HepG2 (cell line): Measurements from ENCODE around the gene ITGB7. TPM values are rescaled to one million over a fixed set of nuclear protein-coding genes. Genes with fewer than 3 reads are reported as not detected.
A peak's percentile ranks its signal among the peaks of the same experiment; 100 is the strongest.

Experiments
- ARNT ChIP-seq: fragments of 450-650 bp; IDR thresholded peaks from 2 replicates; pipeline ENCODE4 v1.6.1; 2017
- IKZF1 ChIP-seq: fragments of 450-650 bp; IDR thresholded peaks from 2 replicates; pipeline ENCODE4 v1.7.1; 2016
- KLF13 ChIP-seq: sonication (generic); formaldehyde crosslinking; IDR thresholded peaks from 2 replicates; pipeline ENCODE4 v1.4.0; 2020; ENCODE audit warnings: mild to moderate bottlenecking, missing genetic modification reagents
- PHF21A ChIP-seq: sonication (generic); formaldehyde crosslinking; IDR thresholded peaks from 2 replicates; pipeline ENCODE4 v1.5.0; 2020; ENCODE audit warnings: mild to moderate bottlenecking, missing genetic modification reagents
- RCOR2 ChIP-seq: IDR thresholded peaks from 2 replicates; pipeline ENCODE4 v1.6.1; 2016; ENCODE audit warnings: missing biosample characterization, missing genetic modification reagents
- SAFB2 ChIP-seq: sonication (generic); formaldehyde crosslinking; IDR thresholded peaks from 2 replicates; pipeline ENCODE4 v1.5.1; 2020; ENCODE audit warnings: missing genetic modification reagents, low read depth, mild to moderate bottlenecking, borderline replicate concordance
- SOX6 ChIP-seq, 2 experiments: fragments of 450-650 bp in 1 of 2; sonication (generic) in 1 of 2; formaldehyde crosslinking in 1 of 2; IDR thresholded peaks; 2 replicates each; pipeline versions ENCODE4 v1.4.0 to v1.6.1; 2017 to 2020; ENCODE audit warnings: antibody characterized with exemption in 1 of 2, mild to moderate bottlenecking in 1 of 2, missing genetic modification reagents in 1 of 2
- SPEN ChIP-seq: sonication (generic); formaldehyde crosslinking; IDR thresholded peaks from 2 replicates; pipeline ENCODE4 v1.5.1; 2020; ENCODE audit warnings: low read depth, mild to moderate bottlenecking, missing genetic modification reagents
- ZBTB42 ChIP-seq: sonication (generic); formaldehyde crosslinking; IDR thresholded peaks from 2 replicates; pipeline ENCODE4 v1.5.0; 2020; ENCODE audit warnings: mild to moderate bottlenecking, missing genetic modification reagents
- ZNF7 ChIP-seq: IDR thresholded peaks from 2 replicates; pipeline ENCODE4 v1.6.1; 2016; ENCODE audit warnings: missing biosample characterization, missing genetic modification reagents
- ZNF747 ChIP-seq: sonication (generic); formaldehyde crosslinking; IDR thresholded peaks from 2 replicates; pipeline ENCODE4 v1.8.1; 2023; ENCODE audit warnings: missing genetic modification reagents, mild to moderate bottlenecking, borderline replicate concordance
- ZNF761 ChIP-seq: sonication (generic); formaldehyde crosslinking; conservative IDR thresholded peaks from 2 replicates; pipeline ENCODE4 v1.4.0; 2020; ENCODE audit warnings: mild to moderate bottlenecking, missing genetic modification reagents
- polyA plus RNA-seq, 8 experiments: library from polyadenylated mRNA; depleted of rRNA in 3 of 8; stranded (reverse) in 7 of 8; unstranded in 1 of 8; fragments of >200 nt; fragmentation: Illumina TruSeq in 4 of 8; extraction: Trizol in 4 of 8; gene quantifications; 2 replicates each; pipeline versions ENCODE4 v1.2.1 to v1.2.3, GENCODE V29; 2011 to 2016; ENCODE audit warnings: low read depth in 4 of 8, missing spikeins in 1 of 8, mixed read lengths in 1 of 8; ENCODE audit not compliant: insufficient read depth in 1 of 8
- total RNA-seq, 5 experiments: library from RNA; depleted of rRNA; stranded (reverse); fragments of >200 nt; fragmentation: Illumina TruSeq; extraction: Trizol; gene quantifications; 2 replicates each; pipeline ENCODE4 v1.2.3, GENCODE V29; 2016; ENCODE audit warnings: low read depth in 1 of 5
- TF ChIP-seq, protein P1 (sequence below): sonication (generic); formaldehyde crosslinking; IDR thresholded peaks from 2 replicates; pipeline ENCODE4 v1.4.0; 2020; ENCODE audit warnings: mild to moderate bottlenecking, missing genetic modification reagents, borderline replicate concordance
- TF ChIP-seq, protein P2 (sequence below): IDR thresholded peaks from 2 replicates; pipeline ENCODE4 v1.6.1; 2012; ENCODE audit warnings: low read depth, low read length, improper control_type of control experiment
- TF ChIP-seq, protein P3 (sequence below): sonication (generic); formaldehyde crosslinking; conservative IDR thresholded peaks from 2 replicates; pipeline ENCODE4 v1.4.0; 2020; ENCODE audit warnings: mild to moderate bottlenecking, missing genetic modification reagents, moderate library complexity

ITGB7 gene
- total and polyA plus RNA-seq, 2 of the 13 experiments (the other 11 are each of a cell fraction or from before 2014, with no cell fraction given) = 0.16 to 0.18 TPM

DNA sequence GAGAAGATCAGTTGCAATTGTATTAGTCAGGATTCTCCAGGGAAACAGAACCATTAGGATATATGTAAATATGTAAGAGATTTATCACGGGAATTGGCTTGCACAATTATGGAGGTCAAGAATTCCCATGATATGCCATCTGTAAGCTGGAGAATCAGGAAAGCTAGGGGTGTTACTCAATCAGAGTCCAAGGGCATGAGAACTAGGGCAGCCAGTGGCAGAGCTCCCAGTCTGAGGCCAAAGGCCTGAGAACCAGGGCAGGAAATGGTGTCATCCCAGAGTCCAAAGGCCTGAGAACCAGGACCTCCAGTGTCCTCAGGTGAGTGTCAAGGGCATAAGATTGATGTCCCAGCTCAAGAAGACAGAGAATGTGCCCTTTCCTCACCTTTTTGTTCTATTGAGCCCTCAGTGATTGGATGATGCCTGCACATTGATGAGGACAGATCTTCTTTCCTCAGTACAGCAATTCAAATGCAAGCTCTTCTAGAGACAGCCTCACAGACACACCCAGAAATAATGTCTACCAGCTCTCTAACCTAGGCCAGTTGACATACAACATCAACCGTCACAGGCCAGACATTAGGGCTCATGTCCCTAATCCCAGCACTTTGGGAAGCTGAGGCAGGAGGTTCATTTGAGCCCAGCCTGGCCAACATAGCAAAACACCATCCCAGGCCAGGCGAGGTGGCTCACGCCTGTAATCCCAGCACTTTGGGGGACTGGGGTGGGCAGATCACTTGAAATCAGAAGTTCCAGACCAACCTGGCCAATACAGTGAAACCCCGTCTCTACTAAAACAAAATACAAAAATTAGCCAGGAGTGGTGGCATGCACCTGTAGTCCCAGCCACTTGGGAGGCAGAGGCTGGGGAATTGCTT lies 61.4 kb downstream of the ITGB7 start (continued):
- peak; percentile 56; the same call in 1 of the 2 replicates for TF ChIP-seq ZNF747 (CRISPR knock-in tag)
- TF ChIP-seq ZNF761 (CRISPR knock-in tag) = no peak
- TF ChIP-seq SOX6 (IDR thresholded peaks at IDR 0.05) = no peak
- TF ChIP-seq SOX6 (CRISPR knock-in tag; IDR thresholded peaks at IDR 0.05) = peak; percentile 74
- no peak for TF ChIP-seq KLF13 (CRISPR knock-in tag)
- TF ChIP-seq ZBTB42 (CRISPR knock-in tag) = no peak
- TF ChIP-seq ZNF7 (CRISPR knock-in tag) = no peak
- peak; percentile 20; the same call in 1 of the 2 replicates for TF ChIP-seq PHF21A (CRISPR knock-in tag)
- TF ChIP-seq SPEN (CRISPR knock-in tag) = peak; percentile 100; the same call in 1 of the 2 replicates
- TF ChIP-seq, protein P1, sequence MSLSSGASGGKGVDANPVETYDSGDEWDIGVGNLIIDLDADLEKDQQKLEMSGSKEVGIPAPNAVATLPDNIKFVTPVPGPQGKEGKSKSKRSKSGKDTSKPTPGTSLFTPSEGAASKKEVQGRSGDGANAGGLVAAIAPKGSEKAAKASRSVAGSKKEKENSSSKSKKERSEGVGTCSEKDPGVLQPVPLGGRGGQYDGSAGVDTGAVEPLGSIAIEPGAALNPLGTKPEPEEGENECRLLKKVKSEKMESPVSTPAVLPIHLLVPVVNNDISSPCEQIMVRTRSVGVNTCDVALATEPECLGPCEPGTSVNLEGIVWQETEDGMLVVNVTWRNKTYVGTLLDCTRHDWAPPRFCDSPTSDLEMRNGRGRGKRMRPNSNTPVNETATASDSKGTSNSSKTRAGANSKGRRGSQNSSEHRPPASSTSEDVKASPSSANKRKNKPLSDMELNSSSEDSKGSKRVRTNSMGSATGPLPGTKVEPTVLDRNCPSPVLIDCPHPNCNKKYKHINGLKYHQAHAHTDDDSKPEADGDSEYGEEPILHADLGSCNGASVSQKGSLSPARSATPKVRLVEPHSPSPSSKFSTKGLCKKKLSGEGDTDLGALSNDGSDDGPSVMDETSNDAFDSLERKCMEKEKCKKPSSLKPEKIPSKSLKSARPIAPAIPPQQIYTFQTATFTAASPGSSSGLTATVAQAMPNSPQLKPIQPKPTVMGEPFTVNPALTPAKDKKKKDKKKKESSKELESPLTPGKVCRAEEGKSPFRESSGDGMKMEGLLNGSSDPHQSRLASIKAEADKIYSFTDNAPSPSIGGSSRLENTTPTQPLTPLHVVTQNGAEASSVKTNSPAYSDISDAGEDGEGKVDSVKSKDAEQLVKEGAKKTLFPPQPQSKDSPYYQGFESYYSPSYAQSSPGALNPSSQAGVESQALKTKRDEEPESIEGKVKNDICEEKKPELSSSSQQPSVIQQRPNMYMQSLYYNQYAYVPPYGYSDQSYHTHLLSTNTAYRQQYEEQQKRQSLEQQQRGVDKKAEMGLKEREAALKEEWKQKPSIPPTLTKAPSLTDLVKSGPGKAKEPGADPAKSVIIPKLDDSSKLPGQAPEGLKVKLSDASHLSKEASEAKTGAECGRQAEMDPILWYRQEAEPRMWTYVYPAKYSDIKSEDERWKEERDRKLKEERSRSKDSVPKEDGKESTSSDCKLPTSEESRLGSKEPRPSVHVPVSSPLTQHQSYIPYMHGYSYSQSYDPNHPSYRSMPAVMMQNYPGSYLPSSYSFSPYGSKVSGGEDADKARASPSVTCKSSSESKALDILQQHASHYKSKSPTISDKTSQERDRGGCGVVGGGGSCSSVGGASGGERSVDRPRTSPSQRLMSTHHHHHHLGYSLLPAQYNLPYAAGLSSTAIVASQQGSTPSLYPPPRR (CRISPR knock-in tag) = peak; percentile 61; the same call in 1 of the 2 replicates
- no peak for TF ChIP-seq ARNT
- TF ChIP-seq, protein P2, sequence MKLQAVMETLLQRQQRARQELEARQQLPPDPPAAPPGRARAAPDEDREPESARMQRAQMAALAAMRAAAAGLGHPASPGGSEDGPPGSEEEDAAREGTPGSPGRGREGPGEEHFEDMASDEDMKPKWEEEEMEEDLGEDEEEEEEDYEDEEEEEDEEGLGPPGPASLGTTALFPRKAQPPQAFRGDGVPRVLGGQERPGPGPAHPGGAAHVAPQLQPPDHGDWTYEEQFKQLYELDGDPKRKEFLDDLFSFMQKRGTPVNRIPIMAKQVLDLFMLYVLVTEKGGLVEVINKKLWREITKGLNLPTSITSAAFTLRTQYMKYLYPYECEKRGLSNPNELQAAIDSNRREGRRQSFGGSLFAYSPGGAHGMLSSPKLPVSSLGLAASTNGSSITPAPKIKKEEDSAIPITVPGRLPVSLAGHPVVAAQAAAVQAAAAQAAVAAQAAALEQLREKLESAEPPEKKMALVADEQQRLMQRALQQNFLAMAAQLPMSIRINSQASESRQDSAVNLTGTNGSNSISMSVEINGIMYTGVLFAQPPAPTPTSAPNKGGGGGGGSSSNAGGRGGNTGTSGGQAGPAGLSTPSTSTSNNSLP = peak; percentile 74
- TF ChIP-seq, protein P3, sequence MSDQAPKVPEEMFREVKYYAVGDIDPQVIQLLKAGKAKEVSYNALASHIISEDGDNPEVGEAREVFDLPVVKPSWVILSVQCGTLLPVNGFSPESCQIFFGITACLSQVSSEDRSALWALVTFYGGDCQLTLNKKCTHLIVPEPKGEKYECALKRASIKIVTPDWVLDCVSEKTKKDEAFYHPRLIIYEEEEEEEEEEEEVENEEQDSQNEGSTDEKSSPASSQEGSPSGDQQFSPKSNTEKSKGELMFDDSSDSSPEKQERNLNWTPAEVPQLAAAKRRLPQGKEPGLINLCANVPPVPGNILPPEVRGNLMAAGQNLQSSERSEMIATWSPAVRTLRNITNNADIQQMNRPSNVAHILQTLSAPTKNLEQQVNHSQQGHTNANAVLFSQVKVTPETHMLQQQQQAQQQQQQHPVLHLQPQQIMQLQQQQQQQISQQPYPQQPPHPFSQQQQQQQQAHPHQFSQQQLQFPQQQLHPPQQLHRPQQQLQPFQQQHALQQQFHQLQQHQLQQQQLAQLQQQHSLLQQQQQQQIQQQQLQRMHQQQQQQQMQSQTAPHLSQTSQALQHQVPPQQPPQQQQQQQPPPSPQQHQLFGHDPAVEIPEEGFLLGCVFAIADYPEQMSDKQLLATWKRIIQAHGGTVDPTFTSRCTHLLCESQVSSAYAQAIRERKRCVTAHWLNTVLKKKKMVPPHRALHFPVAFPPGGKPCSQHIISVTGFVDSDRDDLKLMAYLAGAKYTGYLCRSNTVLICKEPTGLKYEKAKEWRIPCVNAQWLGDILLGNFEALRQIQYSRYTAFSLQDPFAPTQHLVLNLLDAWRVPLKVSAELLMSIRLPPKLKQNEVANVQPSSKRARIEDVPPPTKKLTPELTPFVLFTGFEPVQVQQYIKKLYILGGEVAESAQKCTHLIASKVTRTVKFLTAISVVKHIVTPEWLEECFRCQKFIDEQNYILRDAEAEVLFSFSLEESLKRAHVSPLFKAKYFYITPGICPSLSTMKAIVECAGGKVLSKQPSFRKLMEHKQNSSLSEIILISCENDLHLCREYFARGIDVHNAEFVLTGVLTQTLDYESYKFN (CRISPR knock-in tag) = peak; percentile 74
- TF ChIP-seq RCOR2 = peak; percentile 51; the same call in 1 of the 2 replicates
- TF ChIP-seq IKZF1 = no peak
- TF ChIP-seq SAFB2 (CRISPR knock-in tag) = no peak
